ENCODE data around the gene SEMA3C. TPM values are rescaled to one million over a fixed set of nuclear protein-coding genes. Genes with fewer than 3 reads are reported as not detected.

SEMA3C gene
- total RNA-seq, 2 donors from 2014 or later: 0.09 to 0.15 TPM

DNA sequence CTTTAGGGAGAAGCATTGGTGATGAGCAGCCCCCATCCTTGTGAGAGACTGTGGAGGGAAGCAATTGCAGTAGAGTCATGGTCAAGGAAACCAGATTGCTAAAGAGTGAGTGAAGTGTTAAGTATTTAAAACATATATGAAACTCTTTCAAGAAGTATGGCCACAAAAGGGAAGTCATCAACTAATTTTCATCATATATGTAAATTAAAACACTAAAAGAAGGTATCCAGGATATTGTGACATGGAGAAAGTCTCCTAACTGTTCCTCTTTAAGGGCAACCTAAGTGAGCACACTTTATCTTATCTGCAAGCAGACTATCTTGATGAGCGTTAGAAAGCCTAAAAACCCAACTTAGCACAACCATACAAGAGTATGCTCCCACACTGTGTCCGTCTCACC is 210.7 kb downstream of the SEMA3C start:
- no peak overlapping the region for H3K4me3 ChIP-seq (ENCODE audit: low read length)
- H3K4me1 Mint-ChIP-seq: peaks cover 41% of the 10 kb centered on the region
- peaks cover 4% of the 10 kb centered on the region for H3K36me3 Mint-ChIP-seq (ENCODE audit: low read depth)
- H3K4me3 Mint-ChIP-seq: no peak overlapping the region
- no peaks in the 10 kb centered on the region for H3K4me1 ChIP-seq (ENCODE audit: control insufficient read depth, insufficient read depth, low read length)
- H3K9me3 Mint-ChIP-seq: peaks cover 8% of the 10 kb centered on the region
- no peaks in the 10 kb centered on the region for H3K27me3 ChIP-seq (ENCODE audit: control insufficient read depth, insufficient read depth, low read length, poor library complexity, severe bottlenecking)
- H3K27me3 Mint-ChIP-seq (ENCODE audit: insufficient read depth): peaks cover 3% of the 10 kb centered on the region
- H3K9ac ChIP-seq (ENCODE audit: extremely low read depth, low read length, poor library complexity, severe bottlenecking): no peak overlapping the region
- H3K27ac Mint-ChIP-seq: no peak overlapping the region
- WGBS, 2 experiments (ENCODE audit: insufficient coverage in 1 of 2, insufficient read length in 1 of 2): 55% methylated on average over 2 of the region's 2 CpGs; no CpG with 5 or more reads in 1 of the 2 experiments
- DNase-seq: no peak
- no peaks in the 10 kb centered on the region for H3K9me3 ChIP-seq (ENCODE audit: control insufficient read depth, low read length)
- TF ChIP-seq, protein P1, sequence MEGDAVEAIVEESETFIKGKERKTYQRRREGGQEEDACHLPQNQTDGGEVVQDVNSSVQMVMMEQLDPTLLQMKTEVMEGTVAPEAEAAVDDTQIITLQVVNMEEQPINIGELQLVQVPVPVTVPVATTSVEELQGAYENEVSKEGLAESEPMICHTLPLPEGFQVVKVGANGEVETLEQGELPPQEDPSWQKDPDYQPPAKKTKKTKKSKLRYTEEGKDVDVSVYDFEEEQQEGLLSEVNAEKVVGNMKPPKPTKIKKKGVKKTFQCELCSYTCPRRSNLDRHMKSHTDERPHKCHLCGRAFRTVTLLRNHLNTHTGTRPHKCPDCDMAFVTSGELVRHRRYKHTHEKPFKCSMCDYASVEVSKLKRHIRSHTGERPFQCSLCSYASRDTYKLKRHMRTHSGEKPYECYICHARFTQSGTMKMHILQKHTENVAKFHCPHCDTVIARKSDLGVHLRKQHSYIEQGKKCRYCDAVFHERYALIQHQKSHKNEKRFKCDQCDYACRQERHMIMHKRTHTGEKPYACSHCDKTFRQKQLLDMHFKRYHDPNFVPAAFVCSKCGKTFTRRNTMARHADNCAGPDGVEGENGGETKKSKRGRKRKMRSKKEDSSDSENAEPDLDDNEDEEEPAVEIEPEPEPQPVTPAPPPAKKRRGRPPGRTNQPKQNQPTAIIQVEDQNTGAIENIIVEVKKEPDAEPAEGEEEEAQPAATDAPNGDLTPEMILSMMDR (conservative IDR thresholded peaks at IDR 0.05): no peak
- H3K36me3 ChIP-seq (ENCODE audit: control insufficient read depth, insufficient read depth, low read length): no peaks in the 10 kb centered on the region
- no peak overlapping the region for H3K27ac ChIP-seq (ENCODE audit: low read depth, low read length)

DNA sequence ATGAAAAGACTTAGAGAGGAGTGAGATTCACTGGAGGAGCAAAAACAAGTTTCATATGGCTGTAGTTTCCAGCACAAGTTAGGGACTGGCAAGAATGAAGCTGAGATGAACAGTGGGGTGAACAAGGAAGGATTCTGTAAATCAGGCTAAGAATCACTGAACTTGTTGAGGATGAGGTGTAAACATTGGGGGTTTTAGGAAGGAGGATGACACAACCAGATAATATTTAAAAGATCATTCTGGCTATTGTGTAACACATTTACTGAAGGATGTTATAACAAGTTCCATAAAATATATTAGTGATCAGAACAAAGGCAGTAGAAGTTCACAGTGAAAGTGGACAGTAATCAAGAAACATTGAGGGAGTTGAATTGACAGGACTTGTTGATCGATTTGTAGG is 211.5 kb downstream of the SEMA3C start:
- H3K27me3 Mint-ChIP-seq (ENCODE audit: insufficient read depth): peaks cover 5% of the 10 kb centered on the region
- no peak overlapping the region for H3K4me3 Mint-ChIP-seq
- no peak for DNase-seq
- H3K9me3 Mint-ChIP-seq: peaks cover 3% of the 10 kb centered on the region
- H3K9me3 ChIP-seq (ENCODE audit: control insufficient read depth, low read length): no peaks in the 10 kb centered on the region
- H3K4me3 ChIP-seq (ENCODE audit: low read length): no peak overlapping the region
- TF ChIP-seq, protein P1 (conservative IDR thresholded peaks at IDR 0.05): no peak
- no peaks in the 10 kb centered on the region for H3K36me3 Mint-ChIP-seq (ENCODE audit: low read depth)
- WGBS, 2 experiments (ENCODE audit: insufficient coverage in 1 of 2, insufficient read length in 1 of 2): 92 to 93% methylated on average over 1 of the region's 1 CpG
- H3K27ac ChIP-seq (ENCODE audit: low read depth, low read length): no peak overlapping the region
- H3K27ac Mint-ChIP-seq: no peak overlapping the region
- H3K36me3 ChIP-seq (ENCODE audit: control insufficient read depth, insufficient read depth, low read length): no peaks in the 10 kb centered on the region
- H3K27me3 ChIP-seq (ENCODE audit: control insufficient read depth, insufficient read depth, low read length, poor library complexity, severe bottlenecking): no peaks in the 10 kb centered on the region
- H3K9ac ChIP-seq (ENCODE audit: extremely low read depth, low read length, poor library complexity, severe bottlenecking): no peak overlapping the region
- no peaks in the 10 kb centered on the region for H3K4me1 ChIP-seq (ENCODE audit: control insufficient read depth, insufficient read depth, low read length)
- H3K4me1 Mint-ChIP-seq: peaks cover 37% of the 10 kb centered on the region

DNA sequence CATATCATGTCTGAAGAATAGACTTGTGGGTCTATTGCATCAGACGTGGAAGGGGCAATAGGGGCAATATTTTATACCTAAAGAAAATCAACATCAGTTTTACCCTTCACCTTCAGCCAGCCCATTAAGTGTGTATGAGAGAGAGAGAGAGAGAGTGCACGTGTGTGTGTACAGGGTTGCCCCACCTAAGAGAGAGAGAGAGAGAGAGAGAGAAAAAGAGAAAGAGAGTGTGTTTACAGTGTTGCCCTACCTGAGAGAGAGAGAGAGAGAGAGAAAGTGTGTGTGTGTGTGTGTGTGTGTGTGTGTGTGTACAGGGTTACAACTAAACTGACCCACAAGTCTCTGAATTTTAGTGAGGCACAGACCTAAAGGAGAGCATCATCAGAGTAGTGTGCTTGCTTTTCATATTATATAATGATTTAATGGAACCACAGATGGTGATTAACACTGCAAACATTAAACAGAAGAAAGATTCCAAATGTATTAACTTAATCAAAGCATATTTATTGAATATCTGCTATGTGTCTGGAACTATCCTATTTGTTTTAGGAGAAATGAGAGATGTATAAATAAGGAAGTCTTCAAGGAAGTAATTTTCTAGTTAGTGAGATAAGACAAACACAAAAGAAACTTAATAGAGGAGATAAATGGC is 213.6 kb downstream of the SEMA3C start:
- H3K27ac ChIP-seq (ENCODE audit: low read depth, low read length): no peak overlapping the region
- WGBS, 2 experiments (ENCODE audit: insufficient coverage in 1 of 2, insufficient read length in 1 of 2): 97% methylated on average over 2 of the region's 2 CpGs; no CpG with 5 or more reads in 1 of the 2 experiments
- no peaks in the 10 kb centered on the region for H3K27me3 ChIP-seq (ENCODE audit: control insufficient read depth, insufficient read depth, low read length, poor library complexity, severe bottlenecking)
- Mint-ChIP-seq H3K27me3 (ENCODE audit: insufficient read depth) (peaks cover 13% of the 10 kb centered on the region), H3K36me3 (ENCODE audit: low read depth) (no peaks in the 10 kb centered on the region), H3K4me3 (no peak overlapping the region), H3K27ac (no peak overlapping the region), H3K4me1 (peaks cover 34% of the 10 kb centered on the region), H3K9me3 (no peaks in the 10 kb centered on the region)
- TF ChIP-seq, protein P1 (conservative IDR thresholded peaks at IDR 0.05): no peak
- no peak overlapping the region for H3K9ac ChIP-seq (ENCODE audit: extremely low read depth, low read length, poor library complexity, severe bottlenecking)
- no peaks in the 10 kb centered on the region for H3K9me3 ChIP-seq (ENCODE audit: control insufficient read depth, low read length)
- H3K36me3 ChIP-seq (ENCODE audit: control insufficient read depth, insufficient read depth, low read length): no peaks in the 10 kb centered on the region
- H3K4me3 ChIP-seq (ENCODE audit: low read length): no peak overlapping the region
- no peak for DNase-seq
- no peaks in the 10 kb centered on the region for H3K4me1 ChIP-seq (ENCODE audit: control insufficient read depth, insufficient read depth, low read length)
